Neural progenitor cell (in vitro differentiated cells): Measurements from ENCODE around the gene GFRA4.

Source experiments
- EZH2 ChIP-seq: fragments of 200-600 bp; sonication (generic); IDR thresholded peaks from 2 replicates; pipeline ENCODE4 v1.6.1; 2017; ENCODE audit warnings: antibody characterized with exemption, mild to moderate bottlenecking, moderate library complexity
- EZH2phosphoT487 ChIP-seq: fragments of 200-600 bp; sonication (generic); IDR thresholded peaks from 2 replicates; pipeline ENCODE4 v1.6.1; 2017; ENCODE audit warnings: antibody characterized with exemption
- TF ChIP-seq, protein P1 (sequence below): fragments of 200-600 bp; sonication (generic); IDR thresholded peaks from 2 replicates; pipeline ENCODE4 v1.5.1; 2017; ENCODE audit warnings: antibody characterized with exemption, mild to moderate bottlenecking

GRCh38 chr20:3647473-3647872 is 15.7 kb downstream of the GFRA4 start:
- TF ChIP-seq, protein P1, sequence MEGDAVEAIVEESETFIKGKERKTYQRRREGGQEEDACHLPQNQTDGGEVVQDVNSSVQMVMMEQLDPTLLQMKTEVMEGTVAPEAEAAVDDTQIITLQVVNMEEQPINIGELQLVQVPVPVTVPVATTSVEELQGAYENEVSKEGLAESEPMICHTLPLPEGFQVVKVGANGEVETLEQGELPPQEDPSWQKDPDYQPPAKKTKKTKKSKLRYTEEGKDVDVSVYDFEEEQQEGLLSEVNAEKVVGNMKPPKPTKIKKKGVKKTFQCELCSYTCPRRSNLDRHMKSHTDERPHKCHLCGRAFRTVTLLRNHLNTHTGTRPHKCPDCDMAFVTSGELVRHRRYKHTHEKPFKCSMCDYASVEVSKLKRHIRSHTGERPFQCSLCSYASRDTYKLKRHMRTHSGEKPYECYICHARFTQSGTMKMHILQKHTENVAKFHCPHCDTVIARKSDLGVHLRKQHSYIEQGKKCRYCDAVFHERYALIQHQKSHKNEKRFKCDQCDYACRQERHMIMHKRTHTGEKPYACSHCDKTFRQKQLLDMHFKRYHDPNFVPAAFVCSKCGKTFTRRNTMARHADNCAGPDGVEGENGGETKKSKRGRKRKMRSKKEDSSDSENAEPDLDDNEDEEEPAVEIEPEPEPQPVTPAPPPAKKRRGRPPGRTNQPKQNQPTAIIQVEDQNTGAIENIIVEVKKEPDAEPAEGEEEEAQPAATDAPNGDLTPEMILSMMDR, result no peak
- no peak for TF ChIP-seq EZH2phosphoT487
- TF ChIP-seq EZH2, result no peak
